ENCODE results near the gene WDR7. TPM values are rescaled to one million over a fixed set of nuclear protein-coding genes. Genes with fewer than 3 reads are reported as not detected.

The WDR7 gene
- total and polyA plus RNA-seq, 2 experiments from 2014 or later = 7.0 to 14.8 TPM

DNA sequence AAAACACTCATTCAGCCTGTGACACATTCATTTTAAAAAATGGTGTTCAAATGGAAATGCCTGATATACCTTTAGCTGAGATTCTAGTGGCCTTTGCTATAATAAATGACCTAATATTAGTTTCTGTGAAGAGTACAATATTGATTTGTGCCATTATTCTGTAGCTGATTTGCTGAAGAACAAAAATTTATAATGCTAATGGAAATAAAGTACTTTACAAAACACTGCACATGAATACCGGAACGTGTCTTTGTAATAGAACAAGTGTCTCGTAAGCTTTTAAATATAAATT, 138.7 kb downstream of the WDR7 start:
- peaks cover 3% of the 10 kb centered on the region; the same call in 2 of the 3 replicates for H3K4me1 Mint-ChIP-seq
- no peak overlapping the region; the same call in 1 of the 2 replicates for H3K27ac Mint-ChIP-seq
- Histone ChIP-seq H4K20me1 (replicated peaks; ENCODE audit: insufficient read depth) (no peaks in the 10 kb centered on the region), H3K36me3 (ENCODE audit: insufficient read depth) (no peaks in the 10 kb centered on the region), H2AFZ (no peak overlapping the region), H3K4me3 (no peak overlapping the region), H3K4me2 (no peak overlapping the region), H3K79me2 (replicated peaks; ENCODE audit: insufficient read depth) (no peaks in the 10 kb centered on the region), H3K4me1 (ENCODE audit: insufficient read depth) (no peaks in the 10 kb centered on the region), H3F3A (replicated peaks; ENCODE audit: low read depth) (no peaks in the 10 kb centered on the region), H3K27me3 (ENCODE audit: insufficient read depth) (no peaks in the 10 kb centered on the region), H3K27ac (ENCODE audit: low read depth) (no peak overlapping the region), H3K9me2 (ENCODE audit: insufficient read depth) (no peaks in the 10 kb centered on the region)
- ATAC-seq = no peak
- H3K27me3 Mint-ChIP-seq (ENCODE audit: insufficient read depth, low read depth, poor library complexity) = no peaks in the 10 kb centered on the region
- TF ChIP-seq, protein P1, sequence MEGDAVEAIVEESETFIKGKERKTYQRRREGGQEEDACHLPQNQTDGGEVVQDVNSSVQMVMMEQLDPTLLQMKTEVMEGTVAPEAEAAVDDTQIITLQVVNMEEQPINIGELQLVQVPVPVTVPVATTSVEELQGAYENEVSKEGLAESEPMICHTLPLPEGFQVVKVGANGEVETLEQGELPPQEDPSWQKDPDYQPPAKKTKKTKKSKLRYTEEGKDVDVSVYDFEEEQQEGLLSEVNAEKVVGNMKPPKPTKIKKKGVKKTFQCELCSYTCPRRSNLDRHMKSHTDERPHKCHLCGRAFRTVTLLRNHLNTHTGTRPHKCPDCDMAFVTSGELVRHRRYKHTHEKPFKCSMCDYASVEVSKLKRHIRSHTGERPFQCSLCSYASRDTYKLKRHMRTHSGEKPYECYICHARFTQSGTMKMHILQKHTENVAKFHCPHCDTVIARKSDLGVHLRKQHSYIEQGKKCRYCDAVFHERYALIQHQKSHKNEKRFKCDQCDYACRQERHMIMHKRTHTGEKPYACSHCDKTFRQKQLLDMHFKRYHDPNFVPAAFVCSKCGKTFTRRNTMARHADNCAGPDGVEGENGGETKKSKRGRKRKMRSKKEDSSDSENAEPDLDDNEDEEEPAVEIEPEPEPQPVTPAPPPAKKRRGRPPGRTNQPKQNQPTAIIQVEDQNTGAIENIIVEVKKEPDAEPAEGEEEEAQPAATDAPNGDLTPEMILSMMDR (conservative IDR thresholded peaks at IDR 0.05; ENCODE audit: low read depth in 2 of 2) = peak in 1 of 2 experiments; percentile 5; a peak in 1 of 4 replicates
- TF ChIP-seq, protein P2, sequence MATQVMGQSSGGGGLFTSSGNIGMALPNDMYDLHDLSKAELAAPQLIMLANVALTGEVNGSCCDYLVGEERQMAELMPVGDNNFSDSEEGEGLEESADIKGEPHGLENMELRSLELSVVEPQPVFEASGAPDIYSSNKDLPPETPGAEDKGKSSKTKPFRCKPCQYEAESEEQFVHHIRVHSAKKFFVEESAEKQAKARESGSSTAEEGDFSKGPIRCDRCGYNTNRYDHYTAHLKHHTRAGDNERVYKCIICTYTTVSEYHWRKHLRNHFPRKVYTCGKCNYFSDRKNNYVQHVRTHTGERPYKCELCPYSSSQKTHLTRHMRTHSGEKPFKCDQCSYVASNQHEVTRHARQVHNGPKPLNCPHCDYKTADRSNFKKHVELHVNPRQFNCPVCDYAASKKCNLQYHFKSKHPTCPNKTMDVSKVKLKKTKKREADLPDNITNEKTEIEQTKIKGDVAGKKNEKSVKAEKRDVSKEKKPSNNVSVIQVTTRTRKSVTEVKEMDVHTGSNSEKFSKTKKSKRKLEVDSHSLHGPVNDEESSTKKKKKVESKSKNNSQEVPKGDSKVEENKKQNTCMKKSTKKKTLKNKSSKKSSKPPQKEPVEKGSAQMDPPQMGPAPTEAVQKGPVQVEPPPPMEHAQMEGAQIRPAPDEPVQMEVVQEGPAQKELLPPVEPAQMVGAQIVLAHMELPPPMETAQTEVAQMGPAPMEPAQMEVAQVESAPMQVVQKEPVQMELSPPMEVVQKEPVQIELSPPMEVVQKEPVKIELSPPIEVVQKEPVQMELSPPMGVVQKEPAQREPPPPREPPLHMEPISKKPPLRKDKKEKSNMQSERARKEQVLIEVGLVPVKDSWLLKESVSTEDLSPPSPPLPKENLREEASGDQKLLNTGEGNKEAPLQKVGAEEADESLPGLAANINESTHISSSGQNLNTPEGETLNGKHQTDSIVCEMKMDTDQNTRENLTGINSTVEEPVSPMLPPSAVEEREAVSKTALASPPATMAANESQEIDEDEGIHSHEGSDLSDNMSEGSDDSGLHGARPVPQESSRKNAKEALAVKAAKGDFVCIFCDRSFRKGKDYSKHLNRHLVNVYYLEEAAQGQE (IDR thresholded peaks at IDR 0.05; ENCODE audit: unreplicated experiment) = no peak
- H3K36me3 Mint-ChIP-seq (ENCODE audit: low read depth) = no peaks in the 10 kb centered on the region
- H3K4me3 Mint-ChIP-seq = no peak overlapping the region
- H3K9me3 Mint-ChIP-seq = no peaks in the 10 kb centered on the region
- no peak for DNase-seq (ENCODE audit: low spot score)

GRCh38 chr18:56795381-56795780, 144.2 kb downstream of the WDR7 start:
- H3K36me3 ChIP-seq (ENCODE audit: insufficient read depth) = no peaks in the 10 kb centered on the region
- no peaks in the 10 kb centered on the region for H3K4me1 ChIP-seq (ENCODE audit: insufficient read depth)
- ATAC-seq (no peak), DNase-seq (ENCODE audit: low spot score) (no peak)
- no peaks in the 10 kb centered on the region for H3K4me1 Mint-ChIP-seq
- no peaks in the 10 kb centered on the region for H3K9me2 ChIP-seq (ENCODE audit: insufficient read depth)
- no peak overlapping the region for H3K27ac ChIP-seq (ENCODE audit: low read depth)
- TF ChIP-seq, protein P2 (IDR thresholded peaks at IDR 0.05; ENCODE audit: unreplicated experiment) = no peak
- TF ChIP-seq EZH2phosphoT487 (IDR thresholded peaks at IDR 0.05; ENCODE audit: unreplicated experiment) (no peak), EZH2 (IDR thresholded peaks at IDR 0.05; ENCODE audit: low read depth, unreplicated experiment) (no peak), JUNB (IDR thresholded peaks at IDR 0.05; ENCODE audit: unreplicated experiment) (no peak), STAT1 (IDR thresholded peaks at IDR 0.05; ENCODE audit: unreplicated experiment) (no peak)
- TF ChIP-seq, protein P1 (conservative IDR thresholded peaks at IDR 0.05; ENCODE audit: low read depth in 2 of 2) = no peak
- no peak overlapping the region for H3K4me2 ChIP-seq
- no peak overlapping the region for H3K4me3 Mint-ChIP-seq
- no peak overlapping the region for H3K4me3 ChIP-seq
- no peak overlapping the region for H3K27ac Mint-ChIP-seq
- H4K20me1 ChIP-seq (replicated peaks; ENCODE audit: insufficient read depth) = no peaks in the 10 kb centered on the region
- no peaks in the 10 kb centered on the region for H3K27me3 Mint-ChIP-seq (ENCODE audit: insufficient read depth, low read depth, poor library complexity)
- no peaks in the 10 kb centered on the region for H3K9me3 Mint-ChIP-seq
- H2AFZ ChIP-seq = no peak overlapping the region
- H3K79me2 ChIP-seq (replicated peaks; ENCODE audit: insufficient read depth) = no peaks in the 10 kb centered on the region
- no peaks in the 10 kb centered on the region for H3K36me3 Mint-ChIP-seq (ENCODE audit: low read depth)
- no peaks in the 10 kb centered on the region for H3F3A ChIP-seq (replicated peaks; ENCODE audit: low read depth)
- no peaks in the 10 kb centered on the region for H3K27me3 ChIP-seq (ENCODE audit: insufficient read depth)
